ENCODE data around the gene SH2D4B.

Gene SH2D4B

DNA sequence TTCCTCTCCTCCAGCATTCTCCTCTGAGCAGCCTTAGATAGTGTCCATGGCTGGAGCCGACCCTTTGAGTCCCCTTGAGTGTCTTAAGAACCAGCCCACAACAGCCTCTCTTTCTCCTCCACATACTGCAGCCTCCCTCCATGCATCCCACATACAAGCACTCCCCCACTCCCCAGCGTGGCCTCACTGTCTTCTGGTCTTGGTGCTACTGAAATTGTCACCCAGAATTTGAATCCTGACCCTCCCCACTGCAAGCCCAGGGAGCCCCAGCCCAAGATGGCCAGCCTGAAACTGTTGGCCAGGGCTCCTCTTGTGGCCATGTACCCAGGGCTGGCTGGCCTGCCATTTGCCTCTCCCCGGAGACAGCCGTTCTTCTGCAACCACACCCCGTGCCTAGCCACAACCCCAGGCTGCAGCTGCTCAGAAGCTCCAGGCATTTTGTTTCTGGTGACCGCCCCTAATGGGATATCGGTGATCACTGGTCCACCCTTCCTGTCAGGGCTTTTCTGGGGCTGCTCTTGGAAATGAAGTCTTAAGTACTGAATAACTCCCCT is 18.8 kb upstream of the SH2D4B start:
- peaks cover 86% of the 10 kb centered on the region for H3K36me3 ChIP-seq

DNA sequence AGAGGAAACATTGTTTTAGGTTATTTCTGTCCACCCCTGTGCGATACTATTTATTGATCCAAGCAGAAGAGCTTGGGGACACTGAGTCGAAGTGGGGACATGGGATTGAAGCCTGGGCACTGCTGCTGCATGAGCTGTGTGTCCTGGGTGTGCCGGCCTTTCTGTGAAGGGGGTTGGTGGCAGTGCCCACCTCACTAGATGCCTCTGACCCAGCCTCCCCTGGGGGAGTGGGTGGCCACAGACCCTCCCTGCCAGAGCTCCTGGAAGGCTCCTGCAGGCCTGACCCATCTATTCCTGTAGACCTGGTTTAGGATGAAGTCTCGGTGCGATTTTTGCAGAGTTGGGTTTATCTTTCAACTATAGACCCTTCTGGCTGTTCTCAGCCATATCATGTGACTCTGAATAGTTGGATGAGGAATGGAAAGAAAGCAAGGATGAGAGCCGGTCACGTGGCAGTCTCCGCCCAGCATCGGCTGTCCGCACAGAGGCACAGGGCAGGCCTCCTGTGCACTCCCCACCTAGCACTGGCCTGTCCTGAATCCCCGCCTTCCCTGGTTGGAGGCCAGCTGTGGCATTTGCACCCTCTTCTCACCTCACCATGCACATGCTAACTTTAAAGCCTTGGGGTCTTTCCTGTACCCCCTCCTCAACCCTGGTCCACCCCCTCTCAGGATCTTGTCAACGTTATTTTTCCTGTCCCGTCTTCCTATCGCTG is 17.6 kb upstream of the SH2D4B start:
- no peaks in the 10 kb centered on the region for H3K9me3 ChIP-seq
- H3K36me3 ChIP-seq = peaks cover 73% of the 10 kb centered on the region
- no peaks in the 10 kb centered on the region for H3K27me3 ChIP-seq
- H3K27ac ChIP-seq = no peak overlapping the region
- TF ChIP-seq, protein P1, sequence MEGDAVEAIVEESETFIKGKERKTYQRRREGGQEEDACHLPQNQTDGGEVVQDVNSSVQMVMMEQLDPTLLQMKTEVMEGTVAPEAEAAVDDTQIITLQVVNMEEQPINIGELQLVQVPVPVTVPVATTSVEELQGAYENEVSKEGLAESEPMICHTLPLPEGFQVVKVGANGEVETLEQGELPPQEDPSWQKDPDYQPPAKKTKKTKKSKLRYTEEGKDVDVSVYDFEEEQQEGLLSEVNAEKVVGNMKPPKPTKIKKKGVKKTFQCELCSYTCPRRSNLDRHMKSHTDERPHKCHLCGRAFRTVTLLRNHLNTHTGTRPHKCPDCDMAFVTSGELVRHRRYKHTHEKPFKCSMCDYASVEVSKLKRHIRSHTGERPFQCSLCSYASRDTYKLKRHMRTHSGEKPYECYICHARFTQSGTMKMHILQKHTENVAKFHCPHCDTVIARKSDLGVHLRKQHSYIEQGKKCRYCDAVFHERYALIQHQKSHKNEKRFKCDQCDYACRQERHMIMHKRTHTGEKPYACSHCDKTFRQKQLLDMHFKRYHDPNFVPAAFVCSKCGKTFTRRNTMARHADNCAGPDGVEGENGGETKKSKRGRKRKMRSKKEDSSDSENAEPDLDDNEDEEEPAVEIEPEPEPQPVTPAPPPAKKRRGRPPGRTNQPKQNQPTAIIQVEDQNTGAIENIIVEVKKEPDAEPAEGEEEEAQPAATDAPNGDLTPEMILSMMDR (IDR thresholded peaks at IDR 0.05) = no peak
- H3K4me1 ChIP-seq (ENCODE audit: control insufficient read depth in 1 of 2, insufficient read depth in 1 of 2, low read depth in 1 of 2, low read length in 1 of 2) = peaks cover 0 to 4% of the 10 kb centered on the region in 2 experiments
- H3K4me3 ChIP-seq (ENCODE audit: low read depth in 1 of 2, low read length in 1 of 2) = no peak overlapping the region

More for the DNA sequence above, 18.8 kb upstream of the SH2D4B start:
- Histone ChIP-seq H3K4me3 (ENCODE audit: low read depth in 1 of 2, low read length in 1 of 2) (no peak overlapping the region), H3K9me3 (no peaks in the 10 kb centered on the region), H3K27ac (peak overlapping the region; percentile 36), H3K27me3 (no peaks in the 10 kb centered on the region), H3K4me1 (ENCODE audit: control insufficient read depth in 1 of 2, insufficient read depth in 1 of 2, low read depth in 1 of 2, low read length in 1 of 2) (peaks cover 0 to 2% of the 10 kb centered on the region in 2 experiments)
- TF ChIP-seq, protein P1 (IDR thresholded peaks at IDR 0.05) = no peak

- H3K4me3 ChIP-seq (ENCODE audit: low read depth in 1 of 2, low read length in 1 of 2) = no peak overlapping the region
- peaks cover 4 to 9% of the 10 kb centered on the region in 2 experiments for H3K4me1 ChIP-seq (ENCODE audit: control insufficient read depth in 1 of 2, insufficient read depth in 1 of 2, low read depth in 1 of 2, low read length in 1 of 2)
- H3K27ac ChIP-seq = peak overlapping the region; percentile 23
- TF ChIP-seq, protein P1 (IDR thresholded peaks at IDR 0.05) = no peak
- peaks cover 66% of the 10 kb centered on the region for H3K36me3 ChIP-seq
- no peaks in the 10 kb centered on the region for H3K27me3 ChIP-seq
- H3K9me3 ChIP-seq = no peaks in the 10 kb centered on the region
Observed at GRCh38 chr10:80520661-80521470, 16.8 kb upstream of the SH2D4B start.

- TF ChIP-seq, protein P1 (IDR thresholded peaks at IDR 0.05) = no peak
Observed at GRCh38 chr10:80522756-80523363, 14.8 kb upstream of the SH2D4B start.

DNA sequence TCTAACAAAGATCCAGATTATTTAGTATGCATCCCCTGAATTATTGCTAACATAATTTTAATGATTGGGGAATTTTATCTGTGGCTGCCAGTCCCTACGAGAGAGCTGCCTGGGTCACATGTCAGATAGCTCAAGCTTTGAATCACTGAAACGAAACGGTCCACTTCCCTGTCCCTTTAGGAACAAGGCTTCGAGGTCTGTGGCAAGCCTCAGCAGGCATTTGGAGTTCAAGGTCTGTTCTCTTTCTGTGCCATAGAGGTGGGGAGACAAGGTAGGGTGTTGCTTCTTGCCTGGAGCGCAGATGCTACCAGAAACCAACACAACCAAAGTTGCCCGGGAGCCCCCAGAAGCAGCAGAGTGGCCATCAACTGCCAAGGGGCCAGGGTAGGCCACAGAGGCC is 13.9 kb upstream of the SH2D4B start:
- H3K4me1 ChIP-seq (ENCODE audit: control insufficient read depth in 1 of 2, insufficient read depth in 1 of 2, low read depth in 1 of 2, low read length in 1 of 2) = peaks cover 29 to 36% of the 10 kb centered on the region in 2 experiments
- peaks cover 37% of the 10 kb centered on the region for H3K36me3 ChIP-seq
- TF ChIP-seq, protein P1 (IDR thresholded peaks at IDR 0.05) = no peak
- H3K9me3 ChIP-seq = no peaks in the 10 kb centered on the region
- H3K4me3 ChIP-seq (ENCODE audit: low read depth in 1 of 2, low read length in 1 of 2) = no peak overlapping the region
- no peaks in the 10 kb centered on the region for H3K27me3 ChIP-seq
- H3K27ac ChIP-seq = peak overlapping the region; percentile 41

More at GRCh38 chr10:80522756-80523363, 14.8 kb upstream of the SH2D4B start:
- Histone ChIP-seq H3K9me3 (no peaks in the 10 kb centered on the region), H3K4me3 (ENCODE audit: low read depth in 1 of 2, low read length in 1 of 2) (no peak overlapping the region), H3K36me3 (peaks cover 46% of the 10 kb centered on the region), H3K27ac (peak overlapping the region; percentile 49), H3K4me1 (ENCODE audit: control insufficient read depth in 1 of 2, insufficient read depth in 1 of 2, low read depth in 1 of 2, low read length in 1 of 2) (peaks cover 20 to 27% of the 10 kb centered on the region in 2 experiments), H3K27me3 (no peaks in the 10 kb centered on the region)

Measured in neutrophil (primary cell).